BLaER1 (cell line): Measurements from ENCODE around the gene YARS2.
"Not testable (repeated sequence)": the region's sequence is repeated elsewhere in the genome, so short reads cannot be mapped to it uniquely, and the experiment has no call there.

Experiments used
- H3K27ac ChIP-seq: shearing (Covaris generic); formaldehyde crosslinking; 2 replicates; pipeline ENCODE4 v1.8.1; 2022
- H3K27me3 ChIP-seq: shearing (Covaris generic); formaldehyde crosslinking; 2 replicates; pipeline ENCODE4 v1.8.1; 2022
- H3K36me3 ChIP-seq: shearing (Covaris generic); formaldehyde crosslinking; 2 replicates; pipeline ENCODE4 v1.8.1; 2022
- H3K4me1 ChIP-seq: shearing (Covaris generic); formaldehyde crosslinking; 2 replicates; pipeline ENCODE4 v1.8.1; 2022
- H3K4me2 ChIP-seq: shearing (Covaris generic); formaldehyde crosslinking; 2 replicates; pipeline ENCODE4 v1.8.1; 2022
- H3K4me3 ChIP-seq: shearing (Covaris generic); formaldehyde crosslinking; 2 replicates; pipeline ENCODE4 v1.8.1; 2022
- H3K9ac ChIP-seq: shearing (Covaris generic); formaldehyde crosslinking; 2 replicates; pipeline ENCODE4 v1.8.1; 2022
- H3K9me3 ChIP-seq: shearing (Covaris generic); formaldehyde crosslinking; 2 replicates; pipeline ENCODE4 v1.8.1; 2022
- H4K20me1 ChIP-seq: shearing (Covaris generic); formaldehyde crosslinking; 2 replicates; pipeline ENCODE4 v1.8.1; 2022
- Cebpa-rat ChIP-seq: shearing (Covaris generic); IDR thresholded peaks from 2 replicates; pipeline ENCODE4 v1.8.1; 2022

YARS2 gene

GRCh38 chr12:32726286-32726685 is 29.4 kb downstream of the YARS2 start:
- Histone ChIP-seq H3K36me3 (peaks cover 92% of the 10 kb centered on the region), H3K9me3 (no peaks in the 10 kb centered on the region), H3K27ac (no peak overlapping the region), H4K20me1 (no peaks in the 10 kb centered on the region), H3K9ac (no peak overlapping the region), H3K4me1 (no peaks in the 10 kb centered on the region), H3K4me2 (no peak overlapping the region), H3K27me3 (no peaks in the 10 kb centered on the region), H3K4me3 (no peak overlapping the region)
- TF ChIP-seq Cebpa-rat = no peak

- peaks cover 92% of the 10 kb centered on the region for H3K36me3 ChIP-seq
- not testable (repeated sequence) for H3K9me3 ChIP-seq
Observed at GRCh38 chr12:32725308-32725707, 30.4 kb downstream of the YARS2 start.

GRCh38 chr12:32718926-32719325 is 36.8 kb downstream of the YARS2 start:
- Histone ChIP-seq H3K27ac (no peak overlapping the region), H3K36me3 (peaks cover 74% of the 10 kb centered on the region), H3K4me3 (no peak overlapping the region), H3K9me3 (no peaks in the 10 kb centered on the region), H3K9ac (no peak overlapping the region), H3K4me2 (no peak overlapping the region), H3K4me1 (no peaks in the 10 kb centered on the region), H4K20me1 (no peaks in the 10 kb centered on the region), H3K27me3 (no peaks in the 10 kb centered on the region)
- TF ChIP-seq Cebpa-rat = no peak

More at GRCh38 chr12:32725308-32725707, 30.4 kb downstream of the YARS2 start:
- not testable (repeated sequence) for H3K4me3 ChIP-seq, H3K4me1 ChIP-seq, H3K27ac ChIP-seq, H4K20me1 ChIP-seq, H3K27me3 ChIP-seq, H3K4me2 ChIP-seq, H3K9ac ChIP-seq

GRCh38 chr12:32714772-32715171 is 40.9 kb downstream of the YARS2 start:
- Histone ChIP-seq H3K27ac (no peak overlapping the region), H3K4me3 (no peak overlapping the region), H3K4me2 (no peak overlapping the region), H3K9ac (no peak overlapping the region), H3K9me3 (no peaks in the 10 kb centered on the region), H3K4me1 (no peaks in the 10 kb centered on the region), H3K27me3 (no peaks in the 10 kb centered on the region), H4K20me1 (no peaks in the 10 kb centered on the region), H3K36me3 (peaks cover 75% of the 10 kb centered on the region)
- no peak for TF ChIP-seq Cebpa-rat

- Histone ChIP-seq H3K27ac (no peak overlapping the region), H3K4me1 (no peaks in the 10 kb centered on the region), H3K4me2 (no peak overlapping the region), H3K36me3 (peaks cover 67% of the 10 kb centered on the region), H3K9me3 (no peaks in the 10 kb centered on the region), H3K4me3 (no peak overlapping the region), H3K27me3 (no peaks in the 10 kb centered on the region), H4K20me1 (0 out of 2 replicates have a peak, but pooled peaks cover 10% of the 10 kb centered on the region), H3K9ac (no peak overlapping the region)
- no peak for TF ChIP-seq Cebpa-rat
Observed at GRCh38 chr12:32708926-32709325, 46.8 kb downstream of the YARS2 start.

GRCh38 chr12:32706335-32707024 is 49.2 kb downstream of the YARS2 start:
- Histone ChIP-seq H3K9ac (no peak overlapping the region), H3K27me3 (no peaks in the 10 kb centered on the region), H3K4me2 (no peak overlapping the region), H4K20me1 (0 out of 2 replicates have a peak, but pooled peaks cover 10% of the 10 kb centered on the region), H3K9me3 (no peaks in the 10 kb centered on the region), H3K27ac (no peak overlapping the region), H3K36me3 (peaks cover 54% of the 10 kb centered on the region), H3K4me3 (no peak overlapping the region), H3K4me1 (no peaks in the 10 kb centered on the region)
- TF ChIP-seq Cebpa-rat = no peak

GRCh38 chr12:32705783-32706182 is 49.9 kb downstream of the YARS2 start:
- H3K36me3 ChIP-seq = peaks cover 53% of the 10 kb centered on the region
- no peak overlapping the region for H3K27ac ChIP-seq
- H3K9ac ChIP-seq = no peak overlapping the region
- H3K4me3 ChIP-seq = no peak overlapping the region
- H4K20me1 ChIP-seq = peaks cover 14% of the 10 kb centered on the region; the same call in 1 of the 2 replicates
- no peaks in the 10 kb centered on the region for H3K4me1 ChIP-seq
- no peaks in the 10 kb centered on the region for H3K27me3 ChIP-seq
- H3K9me3 ChIP-seq = no peaks in the 10 kb centered on the region
- TF ChIP-seq Cebpa-rat = no peak
- no peak overlapping the region for H3K4me2 ChIP-seq

GRCh38 chr12:32702946-32703345 is 52.8 kb downstream of the YARS2 start:
- Histone ChIP-seq H3K9ac (no peak overlapping the region), H4K20me1 (peaks cover 41% of the 10 kb centered on the region), H3K36me3 (peaks cover 40% of the 10 kb centered on the region), H3K4me1 (0 out of 2 replicates have a peak, but pooled peaks cover 4% of the 10 kb centered on the region), H3K27me3 (no peaks in the 10 kb centered on the region), H3K27ac (no peak overlapping the region), H3K9me3 (no peaks in the 10 kb centered on the region), H3K4me3 (no peak overlapping the region), H3K4me2 (no peak overlapping the region)
- TF ChIP-seq Cebpa-rat = no peak

- Histone ChIP-seq H3K4me2 (no peak overlapping the region), H3K4me3 (no peak overlapping the region), H4K20me1 (peaks cover 43% of the 10 kb centered on the region), H3K9ac (no peak overlapping the region), H3K9me3 (no peaks in the 10 kb centered on the region), H3K36me3 (peaks cover 36% of the 10 kb centered on the region), H3K27ac (no peak overlapping the region), H3K27me3 (no peaks in the 10 kb centered on the region), H3K4me1 (0 out of 2 replicates have a peak, but pooled peaks cover 5% of the 10 kb centered on the region)
- no peak for TF ChIP-seq Cebpa-rat
Observed at GRCh38 chr12:32702473-32702872, 53.2 kb downstream of the YARS2 start.

- H3K27me3 ChIP-seq, H3K9ac ChIP-seq, H3K4me2 ChIP-seq, H3K4me1 ChIP-seq, H3K4me3 ChIP-seq, H3K27ac ChIP-seq: not testable (repeated sequence)
- Histone ChIP-seq H3K9me3 (peaks cover 19% of the 10 kb centered on the region), H4K20me1 (peaks cover 45% of the 10 kb centered on the region), H3K36me3 (peaks cover 38% of the 10 kb centered on the region)
Observed at GRCh38 chr12:32699437-32699836, 56.3 kb downstream of the YARS2 start.
